DND-41 (cell line): ENCODE results near the gene PAX6.

ENCODE experiments used
- ATAC-seq: fragments of 200-7000 bp; cut with Tn5 transposase; 3 replicates; pipeline ENCODE4 v1.9.1; 2021; ENCODE audit warnings: low read depth; ENCODE audit not compliant: insufficient read depth
- DNase-seq: peaks from one replicate; pipeline ENCODE4 v3.0.0-alpha.2; 2020
- H2AFZ ChIP-seq: 2 replicates; pipeline ENCODE4 v1.6.0; 2012; ENCODE audit warnings: low read depth, low read length
- H3K27ac ChIP-seq: 2 replicates; pipeline ENCODE4 v1.5.1; 2012; ENCODE audit warnings: low read length, inconsistent platforms
- H3K27me3 ChIP-seq: fragments of 200-600 bp; sonication (generic); 2 replicates; pipeline ENCODE4 v1.6.0; 2012; ENCODE audit warnings: low read length, mild to moderate bottlenecking, inconsistent platforms; ENCODE audit not compliant: insufficient read depth, poor library complexity
- H3K36me3 ChIP-seq: 2 replicates; pipeline ENCODE4 v1.5.1; 2012; ENCODE audit warnings: low read length, inconsistent platforms; ENCODE audit not compliant: insufficient read depth
- H3K4me1 ChIP-seq: 2 replicates; pipeline ENCODE4 v1.5.1; 2012; ENCODE audit warnings: mild to moderate bottlenecking, low read length; ENCODE audit not compliant: insufficient read depth
- H3K4me2 ChIP-seq: 2 replicates; pipeline ENCODE4 v1.6.0; 2012; ENCODE audit warnings: mild to moderate bottlenecking, moderate library complexity, low read length, inconsistent platforms; ENCODE audit not compliant: insufficient read depth
- H3K4me3 ChIP-seq, 2 experiments: fragments of 200-600 bp in 1 of 2; shearing (Covaris generic) in 1 of 2; 2 replicates each; pipeline ENCODE4 v1.5.1; 2012 to 2016; ENCODE audit warnings: inconsistent platforms in 2 of 2, low read length in 2 of 2, mild to moderate bottlenecking in 2 of 2, low read depth in 1 of 2, moderate library complexity in 1 of 2
- H3K79me2 ChIP-seq: 2 replicates; pipeline ENCODE4 v1.6.0; 2012; ENCODE audit warnings: low read length, inconsistent platforms; ENCODE audit not compliant: insufficient read depth
- H3K9ac ChIP-seq: 2 replicates; pipeline ENCODE4 v1.6.0; 2012; ENCODE audit warnings: low read depth, mild to moderate bottlenecking, inconsistent platforms, low read length, moderate library complexity
- H3K9me3 ChIP-seq: 2 replicates; pipeline ENCODE4 v1.5.1; 2012; ENCODE audit warnings: low read length, moderate library complexity, mild to moderate bottlenecking, inconsistent platforms; ENCODE audit not compliant: insufficient read depth, severe bottlenecking
- H4K20me1 ChIP-seq: 2 replicates; pipeline ENCODE4 v1.6.0; 2012; ENCODE audit warnings: low read length; ENCODE audit not compliant: insufficient read depth
- CTCF ChIP-seq: IDR thresholded peaks from 2 replicates; pipeline ENCODE4 v1.5.1; 2012; ENCODE audit warnings: borderline replicate concordance, low read length, moderate library complexity, mild to moderate bottlenecking; ENCODE audit not compliant: poor library complexity, severe bottlenecking; ENCODE audit errors: extremely low read depth
- EZH2 ChIP-seq: IDR thresholded peaks from 3 replicates; pipeline ENCODE4 v1.6.1; 2012; ENCODE audit warnings: borderline replicate concordance, low read depth, mild to moderate bottlenecking, moderate library complexity, low read length, inconsistent platforms; ENCODE audit not compliant: severe bottlenecking

The PAX6 gene

GRCh38 chr11:31808721-31809540, 2.2 kb downstream of the PAX6 start:
- H3K9ac ChIP-seq = no peak overlapping the region
- ATAC-seq = no peak
- no peak overlapping the region for H2AFZ ChIP-seq
- H3K27ac ChIP-seq = no peak overlapping the region
- H4K20me1 ChIP-seq = no peaks in the 10 kb centered on the region
- TF ChIP-seq EZH2 = no peak
- no peak for TF ChIP-seq CTCF
- H3K4me2 ChIP-seq = no peak overlapping the region
- H3K4me1 ChIP-seq = no peaks in the 10 kb centered on the region
- DNase-seq = no peak
- H3K79me2 ChIP-seq = no peaks in the 10 kb centered on the region
- no peak overlapping the region for H3K4me3 ChIP-seq
- no peaks in the 10 kb centered on the region for H3K36me3 ChIP-seq
- H3K9me3 ChIP-seq = no peaks in the 10 kb centered on the region
- peaks cover 14% of the 10 kb centered on the region for H3K27me3 ChIP-seq

GRCh38 chr11:31807799-31808667, 3.1 kb downstream of the PAX6 start:
- Histone ChIP-seq H4K20me1 (no peaks in the 10 kb centered on the region), H3K27ac (no peak overlapping the region), H3K27me3 (peaks cover 23% of the 10 kb centered on the region), H3K4me3 (no peak overlapping the region), H3K79me2 (no peaks in the 10 kb centered on the region), H3K4me2 (no peak overlapping the region), H2AFZ (no peak overlapping the region), H3K36me3 (no peaks in the 10 kb centered on the region), H3K9ac (no peak overlapping the region), H3K4me1 (no peaks in the 10 kb centered on the region), H3K9me3 (no peaks in the 10 kb centered on the region)
- TF ChIP-seq EZH2 = no peak
- no peak for TF ChIP-seq CTCF
- ATAC-seq (no peak), DNase-seq (no peak)

- Histone ChIP-seq H4K20me1 (no peaks in the 10 kb centered on the region), H3K27me3 (peaks cover 27% of the 10 kb centered on the region), H3K36me3 (no peaks in the 10 kb centered on the region), H3K27ac (no peak overlapping the region), H3K4me2 (no peak overlapping the region), H3K9me3 (no peaks in the 10 kb centered on the region), H3K4me3 (no peak overlapping the region), H3K4me1 (no peaks in the 10 kb centered on the region), H2AFZ (no peak overlapping the region), H3K9ac (no peak overlapping the region), H3K79me2 (no peaks in the 10 kb centered on the region)
- DNase-seq (no peak), ATAC-seq (no peak)
- TF ChIP-seq CTCF = no peak
Measured at GRCh38 chr11:31806928-31807798, 4.0 kb downstream of the PAX6 start.
